A549 (cell line): Measurements from ENCODE around the gene OPRL1. TPM values are rescaled to one million over a fixed set of nuclear protein-coding genes. Genes with fewer than 3 reads are reported as not detected.

Experiments
- ATAC-seq, 2 experiments: fragments of 200-7000 bp in 1 of 2; fragments of >200 bp in 1 of 2; cut with Nextera tagmentation in 1 of 2; cut with Tn5 transposase in 1 of 2; 3 replicates each; pipeline versions ENCODE4 v1.8.0 to v1.9.1; 2018 to 2020; ENCODE audit warnings: mild to moderate bottlenecking in 1 of 2, moderate library complexity in 1 of 2
- CTCF ChIA-PET: fragments of 300-600 bp; sonication (Branson Sonifier 250); formaldehyde crosslinking; extraction: SDS; loops from one replicate; lab custom pipeline; 2021; ENCODE audit warnings: antibody characterized with exemption, inconsistent platforms; lab: Yijun Ruan, JAX
- POLR2A ChIA-PET: fragments of 350-600 bp; formaldehyde crosslinking; extraction: SDS; loops from one replicate; lab custom pipeline; 2021; ENCODE audit warnings: antibody characterized with exemption, inconsistent platforms; lab: Yijun Ruan, JAX
- DNase-seq, 2 experiments: peaks; one replicate each; pipeline versions ENCODE4 v3.0.0 to v3.0.0-alpha.2; 2011 to 2016; ENCODE audit warnings: low read depth in 1 of 2, low spot score in 1 of 2
- FAIRE-seq: peaks from 2 replicates; lab custom pipeline; 2011; peaks lifted over from hg19 to GRCh38; lab: Jason Lieb, UNC
- H3K27ac ChIP-seq, 2 experiments: fragments of >200 bp; sonication (Bioruptor Twin); formaldehyde crosslinking; 3 replicates each; pipeline ENCODE4 v1.5.1; 2016 to 2017
- H3K4me1 ChIP-seq: fragments of >200 bp; sonication (Bioruptor Twin); formaldehyde crosslinking; 3 replicates; pipeline ENCODE4 v1.6.1; 2016
- H3K4me2 ChIP-seq: fragments of >200 bp; sonication (Bioruptor Twin); formaldehyde crosslinking; 3 replicates; pipeline ENCODE4 v1.6.1; 2016
- H3K4me3 ChIP-seq: fragments of >200 bp; sonication (Bioruptor Twin); formaldehyde crosslinking; 3 replicates; pipeline ENCODE4 v1.5.1; 2016
- H3K9me3 ChIP-seq: fragments of >200 bp; sonication (Bioruptor Twin); formaldehyde crosslinking; 3 replicates; pipeline ENCODE4 v1.6.1; 2016
- ATOH8 ChIP-seq: fragments of 250-450 bp; sonication (Bioruptor Pico); IDR thresholded peaks from 2 replicates; pipeline ENCODE4 v1.5.0; 2020; ENCODE audit warnings: low read depth, mild to moderate bottlenecking, moderate library complexity
- CBX2 ChIP-seq: fragments of 200-600 bp; sonication (generic); IDR thresholded peaks from 2 replicates; pipeline ENCODE4 v1.6.1; 2016; ENCODE audit warnings: low read depth, mild to moderate bottlenecking, borderline replicate concordance
- CTCF ChIP-seq: fragments of >200 bp; sonication (Bioruptor Twin); formaldehyde crosslinking; IDR thresholded peaks from 3 replicates; pipeline ENCODE4 v1.5.1; 2016
- EHF ChIP-seq: fragments of 250-450 bp; sonication (Bioruptor Pico); IDR thresholded peaks from 2 replicates; pipeline ENCODE4 v1.5.0; 2020; ENCODE audit warnings: mild to moderate bottlenecking
- EP300 ChIP-seq, 2 experiments: fragments of >200 bp; sonication (Bioruptor Twin); formaldehyde crosslinking; IDR thresholded peaks; 2 replicates in 1 of 2; 3 replicates in 1 of 2; pipeline ENCODE4 v1.6.1; 2016 to 2017
- ESRRA ChIP-seq: fragments of 150-350 bp; IDR thresholded peaks from 2 replicates; pipeline ENCODE4 v1.6.1; 2014; ENCODE audit warnings: mild to moderate bottlenecking, low read length, borderline replicate concordance
- FOSB ChIP-seq: fragments of 250-450 bp; sonication (Bioruptor Pico); IDR thresholded peaks from 2 replicates; pipeline ENCODE4 v1.5.0; 2020; ENCODE audit warnings: mild to moderate bottlenecking, moderate library complexity
- FOXS1 ChIP-seq: fragments of 250-450 bp; sonication (Bioruptor Pico); IDR thresholded peaks from 2 replicates; pipeline ENCODE4 v1.5.0; 2020; ENCODE audit warnings: mild to moderate bottlenecking, moderate library complexity
- HEYL ChIP-seq: fragments of 250-450 bp; sonication (Bioruptor Pico); IDR thresholded peaks from 2 replicates; pipeline ENCODE4 v1.8.0; 2021; ENCODE audit warnings: mild to moderate bottlenecking, moderate library complexity
- HOXB13 ChIP-seq: fragments of 250-450 bp; sonication (Bioruptor Pico); IDR thresholded peaks from 2 replicates; pipeline ENCODE4 v1.5.0; 2020; ENCODE audit warnings: low read depth, mild to moderate bottlenecking, moderate library complexity
- JUN ChIP-seq, 2 experiments: fragments of >200 bp; sonication (Bioruptor Twin); formaldehyde crosslinking; IDR thresholded peaks; 2 replicates in 1 of 2; 3 replicates in 1 of 2; pipeline ENCODE4 v1.6.1; 2016 to 2017
- JUNB ChIP-seq: fragments of >200 bp; sonication (Bioruptor Twin); formaldehyde crosslinking; IDR thresholded peaks from 2 replicates; pipeline ENCODE4 v1.6.1; 2016
- KDM5A ChIP-seq: fragments of 200-600 bp; sonication (generic); IDR thresholded peaks from 2 replicates; pipeline ENCODE4 v1.6.1; 2016; ENCODE audit warnings: antibody characterized with exemption, mild to moderate bottlenecking
- MAFK ChIP-seq: fragments of 450-650 bp; IDR thresholded peaks from 2 replicates; pipeline ENCODE4 v1.6.1; 2014; ENCODE audit not compliant: partially characterized antibody
- MYC ChIP-seq: IDR thresholded peaks from 2 replicates; pipeline ENCODE4 v1.6.1; 2012; ENCODE audit warnings: mild to moderate bottlenecking, inconsistent platforms, low read length, improper control_type of control experiment, borderline replicate concordance
- PHF8 ChIP-seq: fragments of 200-600 bp; sonication (generic); IDR thresholded peaks from 2 replicates; pipeline ENCODE4 v1.6.1; 2016; ENCODE audit warnings: low read depth, mild to moderate bottlenecking, antibody characterized with exemption, moderate library complexity, borderline replicate concordance
- POLR2A ChIP-seq: IDR thresholded peaks from 2 replicates; pipeline ENCODE4 v1.6.1; 2012; ENCODE audit warnings: mild to moderate bottlenecking, low read length
- POLR2AphosphoS2 ChIP-seq: conservative IDR thresholded peaks from 2 replicates; pipeline ENCODE4 v1.6.1; 2012; ENCODE audit warnings: low read length, improper control_type of control experiment, inconsistent platforms
- RARB ChIP-seq: fragments of 250-450 bp; sonication (Bioruptor Pico); IDR thresholded peaks from 2 replicates; pipeline ENCODE4 v1.8.0; 2021; ENCODE audit warnings: mild to moderate bottlenecking, moderate library complexity
- RCOR1 ChIP-seq: fragments of 150-350 bp; IDR thresholded peaks from 2 replicates; pipeline ENCODE4 v1.6.1; 2014; ENCODE audit warnings: antibody characterized with exemption, low read length, low read depth
- RFX5 ChIP-seq: fragments of 450-650 bp; IDR thresholded peaks from 2 replicates; pipeline ENCODE4 v1.7.1; 2014; ENCODE audit warnings: antibody characterized with exemption, mild to moderate bottlenecking, moderate library complexity
- SMC3 ChIP-seq: fragments of >200 bp; sonication (Bioruptor Twin); formaldehyde crosslinking; IDR thresholded peaks from 3 replicates; pipeline ENCODE4 v1.6.1; 2018; ENCODE audit warnings: inconsistent platforms
- SREBF2 ChIP-seq: fragments of 450-650 bp; IDR thresholded peaks from 2 replicates; pipeline ENCODE4 v1.6.1; 2014; ENCODE audit warnings: mild to moderate bottlenecking, moderate library complexity
- USF2 ChIP-seq: fragments of 450-650 bp; IDR thresholded peaks from 2 replicates; pipeline ENCODE4 v1.6.1; 2014; ENCODE audit warnings: antibody characterized with exemption
- ZC3H11A ChIP-seq: fragments of 450-650 bp; IDR thresholded peaks from 2 replicates; pipeline ENCODE4 v1.6.1; 2014; ENCODE audit warnings: antibody characterized with exemption, mild to moderate bottlenecking
- ZFP36 ChIP-seq: fragments of 450-650 bp; IDR thresholded peaks from 2 replicates; pipeline ENCODE4 v1.6.1; 2014; ENCODE audit warnings: borderline replicate concordance; ENCODE audit not compliant: partially characterized antibody
- ZNF302 ChIP-seq: fragments of 250-450 bp; sonication (Bioruptor Pico); IDR thresholded peaks from 2 replicates; pipeline ENCODE4 v1.9.0; 2021; ENCODE audit warnings: inconsistent platforms, mild to moderate bottlenecking, moderate library complexity
- ZSCAN20 ChIP-seq: fragments of 250-450 bp; sonication (Bioruptor Pico); IDR thresholded peaks from 2 replicates; pipeline ENCODE4 v1.8.0; 2022; ENCODE audit warnings: mild to moderate bottlenecking, moderate library complexity
- WGBS: methylation state at CpG from one replicate; pipeline ENCODE4 v1.1.6; 2017; ENCODE audit errors: missing lambda C conversion rate; 5-methylcytosine and 5-hydroxymethylcytosine counted together
- polyA plus RNA-seq, 4 experiments: library from polyadenylated mRNA; depleted of rRNA in 3 of 4; stranded (reverse); fragments of >200 nt; fragmentation: RNase III in 1 of 4; extraction: RNeasy Plus Mini Kit Qiagen cat#74134 plus additional on column Dnase treatment in 1 of 4; gene quantifications; 2 replicates in 3 of 4; 3 replicates in 1 of 4; pipeline ENCODE4 v1.2.3, GENCODE V29; 2011 to 2017
- TF ChIP-seq, protein P1 (sequence below): fragments of 200-600 bp; sonication (generic); IDR thresholded peaks from 2 replicates; pipeline ENCODE4 v1.6.1; 2016; ENCODE audit warnings: antibody characterized with exemption, mild to moderate bottlenecking, moderate library complexity
- TF ChIP-seq, protein P2 (sequence below): IDR thresholded peaks from 2 replicates; pipeline ENCODE4 v1.6.1; 2012; ENCODE audit warnings: low read depth, borderline replicate concordance
- TF ChIP-seq, protein P3 (sequence below): fragments of 150-350 bp; IDR thresholded peaks from 2 replicates; pipeline ENCODE4 v1.6.1; 2014; ENCODE audit warnings: low read depth, mild to moderate bottlenecking, low read length

Gene OPRL1
- polyA plus RNA-seq, 2 of the 4 experiments (the other 2 are of a cell fraction), result 0.54 to 1.2 TPM

DNA sequence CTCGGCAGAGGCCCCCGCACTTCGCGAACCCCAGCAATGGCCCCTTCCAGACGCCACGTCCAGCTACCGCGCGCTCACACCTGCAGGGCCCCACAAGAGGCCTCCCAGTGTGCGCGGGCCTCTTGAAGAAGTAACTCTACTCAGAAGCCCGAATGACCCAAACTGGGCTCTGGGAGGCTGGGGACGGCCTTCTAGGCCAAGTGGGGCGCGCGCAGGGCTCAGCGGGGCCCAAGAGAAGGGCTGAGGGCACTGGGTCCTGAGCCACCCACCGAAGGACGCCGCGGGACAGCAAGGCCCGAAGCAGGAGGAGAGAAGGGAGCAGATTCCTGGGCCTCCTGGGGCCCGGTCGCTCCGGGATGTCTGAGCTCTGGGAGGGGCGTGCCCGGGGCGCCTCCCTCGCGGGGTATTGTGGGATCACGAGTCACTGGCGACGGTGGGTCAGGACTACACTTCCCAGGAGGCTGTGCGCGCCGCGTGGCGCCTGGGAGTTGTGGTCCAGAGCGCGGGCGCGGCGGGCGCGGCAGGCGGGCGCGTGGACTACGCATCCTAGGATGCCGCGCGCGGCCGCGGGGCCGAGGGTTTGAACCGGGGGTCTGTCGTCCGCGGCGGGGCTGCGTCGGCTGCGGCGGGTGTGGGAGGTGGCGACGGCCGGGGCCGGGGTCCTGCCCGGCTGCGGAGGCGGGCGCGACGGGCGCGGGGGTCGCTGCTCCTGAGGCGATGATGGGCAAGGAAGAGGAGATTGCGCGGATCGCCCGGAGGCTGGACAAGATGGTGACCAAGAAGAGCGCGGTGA is 17.1 kb upstream of the OPRL1 start, which contains the start of gene TCEA2:
TSS of gene TCEA2 (plus strand) at position 603 of the 793 bp plus-strand sequence. CDS start at position 718, 115 bp downstream.
- peak; percentile 83 to 91 for ATAC-seq
- 4% methylated on average over 22 of the region's 85 CpGs for WGBS
- CTCF ChIA-PET, result interaction anchor here (0.7 to 7.2 kb wide), 7 partner anchors 10 to 525 kb away, joined by 3 to 143 read pairs (median 5); partner anchors contain the start of gene C20orf204
- Histone ChIP-seq H3K27ac (peak within 1 kb of the TSS; percentile 96 to 98), H3K9me3 (no peaks in the 10 kb centered on the region), H3K4me3 (peak within 1 kb of the TSS; percentile 97), H3K4me1 (peaks cover 49% of the 10 kb centered on the region), H3K4me2 (peak within 1 kb of the TSS; percentile 99)
- peak; percentile 96 for DNase-seq
- FAIRE-seq, result no peak
- POLR2A ChIA-PET, result interaction anchor here (0.6 to 1.9 kb wide), 10 partner anchors 9 to 542 kb away, joined by 3 to 29 read pairs (median 6); partner anchors contain the start of genes OPRL1, PPDPF, RGS19 and SOX18
- TF ChIP-seq RCOR1 (no peak), FOSB (CRISPR knock-in tag) (no peak), MYC (peak; percentile 90), EHF (CRISPR knock-in tag) (no peak), KDM5A (no peak), SMC3 (no peak), RFX5 (no peak), ATOH8 (no peak), HEYL (CRISPR knock-in tag) (no peak), FOXS1 (CRISPR knock-in tag) (no peak), POLR2AphosphoS2 (no peak), POLR2A (peak; percentile 56), CBX2 (no peak), MAFK (no peak), EP300 (IDR thresholded peaks at IDR 0.05) (no peak), ZFP36 (no peak), ZC3H11A (no peak), ZNF302 (CRISPR knock-in tag) (no peak), JUNB (no peak), JUN (IDR thresholded peaks at IDR 0.05) (peak in 1 of 2 experiments; percentile 81; a peak in 3 of 5 replicates), ESRRA (no peak), PHF8 (peak; percentile 91), CTCF (no peak), ZSCAN20 (no peak), HOXB13 (CRISPR knock-in tag) (no peak), RARB (CRISPR knock-in tag) (no peak), SREBF2 (no peak), USF2 (no peak; the same call in 1 of the 2 replicates)
- TF ChIP-seq, protein P1, sequence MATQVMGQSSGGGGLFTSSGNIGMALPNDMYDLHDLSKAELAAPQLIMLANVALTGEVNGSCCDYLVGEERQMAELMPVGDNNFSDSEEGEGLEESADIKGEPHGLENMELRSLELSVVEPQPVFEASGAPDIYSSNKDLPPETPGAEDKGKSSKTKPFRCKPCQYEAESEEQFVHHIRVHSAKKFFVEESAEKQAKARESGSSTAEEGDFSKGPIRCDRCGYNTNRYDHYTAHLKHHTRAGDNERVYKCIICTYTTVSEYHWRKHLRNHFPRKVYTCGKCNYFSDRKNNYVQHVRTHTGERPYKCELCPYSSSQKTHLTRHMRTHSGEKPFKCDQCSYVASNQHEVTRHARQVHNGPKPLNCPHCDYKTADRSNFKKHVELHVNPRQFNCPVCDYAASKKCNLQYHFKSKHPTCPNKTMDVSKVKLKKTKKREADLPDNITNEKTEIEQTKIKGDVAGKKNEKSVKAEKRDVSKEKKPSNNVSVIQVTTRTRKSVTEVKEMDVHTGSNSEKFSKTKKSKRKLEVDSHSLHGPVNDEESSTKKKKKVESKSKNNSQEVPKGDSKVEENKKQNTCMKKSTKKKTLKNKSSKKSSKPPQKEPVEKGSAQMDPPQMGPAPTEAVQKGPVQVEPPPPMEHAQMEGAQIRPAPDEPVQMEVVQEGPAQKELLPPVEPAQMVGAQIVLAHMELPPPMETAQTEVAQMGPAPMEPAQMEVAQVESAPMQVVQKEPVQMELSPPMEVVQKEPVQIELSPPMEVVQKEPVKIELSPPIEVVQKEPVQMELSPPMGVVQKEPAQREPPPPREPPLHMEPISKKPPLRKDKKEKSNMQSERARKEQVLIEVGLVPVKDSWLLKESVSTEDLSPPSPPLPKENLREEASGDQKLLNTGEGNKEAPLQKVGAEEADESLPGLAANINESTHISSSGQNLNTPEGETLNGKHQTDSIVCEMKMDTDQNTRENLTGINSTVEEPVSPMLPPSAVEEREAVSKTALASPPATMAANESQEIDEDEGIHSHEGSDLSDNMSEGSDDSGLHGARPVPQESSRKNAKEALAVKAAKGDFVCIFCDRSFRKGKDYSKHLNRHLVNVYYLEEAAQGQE, result no peak
- TF ChIP-seq, protein P2, sequence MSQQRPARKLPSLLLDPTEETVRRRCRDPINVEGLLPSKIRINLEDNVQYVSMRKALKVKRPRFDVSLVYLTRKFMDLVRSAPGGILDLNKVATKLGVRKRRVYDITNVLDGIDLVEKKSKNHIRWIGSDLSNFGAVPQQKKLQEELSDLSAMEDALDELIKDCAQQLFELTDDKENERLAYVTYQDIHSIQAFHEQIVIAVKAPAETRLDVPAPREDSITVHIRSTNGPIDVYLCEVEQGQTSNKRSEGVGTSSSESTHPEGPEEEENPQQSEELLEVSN, result no peak
- TF ChIP-seq, protein P3, sequence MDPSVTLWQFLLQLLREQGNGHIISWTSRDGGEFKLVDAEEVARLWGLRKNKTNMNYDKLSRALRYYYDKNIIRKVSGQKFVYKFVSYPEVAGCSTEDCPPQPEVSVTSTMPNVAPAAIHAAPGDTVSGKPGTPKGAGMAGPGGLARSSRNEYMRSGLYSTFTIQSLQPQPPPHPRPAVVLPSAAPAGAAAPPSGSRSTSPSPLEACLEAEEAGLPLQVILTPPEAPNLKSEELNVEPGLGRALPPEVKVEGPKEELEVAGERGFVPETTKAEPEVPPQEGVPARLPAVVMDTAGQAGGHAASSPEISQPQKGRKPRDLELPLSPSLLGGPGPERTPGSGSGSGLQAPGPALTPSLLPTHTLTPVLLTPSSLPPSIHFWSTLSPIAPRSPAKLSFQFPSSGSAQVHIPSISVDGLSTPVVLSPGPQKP, result no peak
